Lung microvascular endothelial cell (primary cell): Measurements from ENCODE around the gene CRELD2. TPM values are rescaled to one million over a fixed set of nuclear protein-coding genes. Genes with fewer than 3 reads are reported as not detected.

Experiments
- DNase-seq, 2 donors: peaks; one replicate each; pipeline versions ENCODE4 v3.0.0 to v3.0.0-alpha.2; 2010; ENCODE audit warnings: low read depth in 2 of 2
- total RNA-seq: library from RNA; depleted of rRNA; stranded (reverse); fragments of >200 nt; gene quantifications from 2 replicates; pipeline ENCODE4 v1.2.1, GENCODE V29; 2014

CRELD2 gene
- total RNA-seq, 1 donor from 2014 or later, result 45.2 TPM

DNA sequence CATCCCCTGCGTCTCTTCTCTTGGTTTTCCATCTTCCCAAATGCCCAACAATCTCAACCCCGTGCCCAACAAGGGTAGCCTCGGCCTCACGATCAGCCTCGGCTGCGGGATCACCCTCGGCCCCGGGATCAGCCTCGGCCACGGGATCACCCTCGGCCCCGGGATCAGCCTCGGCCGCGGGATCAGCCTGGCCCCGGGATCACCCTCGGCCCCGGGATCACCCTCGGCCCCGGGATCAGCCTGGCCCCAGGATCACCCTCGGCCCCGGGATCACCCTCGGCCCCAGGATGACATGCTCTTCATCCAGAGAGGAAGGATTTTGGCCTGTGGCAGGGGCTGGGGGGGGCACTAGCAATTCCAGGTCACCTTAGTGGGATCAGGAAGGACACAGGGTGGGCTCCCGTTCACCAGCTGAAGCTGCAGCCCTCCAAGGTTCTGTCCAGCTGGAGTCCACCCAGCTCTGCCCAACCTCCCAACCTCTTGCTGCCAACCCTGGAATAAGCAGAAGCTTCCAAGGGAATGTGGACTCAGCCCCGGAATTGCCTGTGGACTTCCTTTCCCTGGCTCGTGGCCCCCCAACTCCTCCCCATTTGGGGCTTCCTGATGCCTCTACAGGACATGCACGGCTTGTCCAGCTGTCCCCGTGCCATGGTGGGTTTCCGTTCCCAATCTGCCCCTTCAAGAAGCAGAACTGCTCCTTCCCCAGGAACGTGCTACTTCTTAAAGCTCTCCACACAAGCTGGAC is 6.4 kb upstream of the CRELD2 start:
- DNase-seq, result no peak

DNA sequence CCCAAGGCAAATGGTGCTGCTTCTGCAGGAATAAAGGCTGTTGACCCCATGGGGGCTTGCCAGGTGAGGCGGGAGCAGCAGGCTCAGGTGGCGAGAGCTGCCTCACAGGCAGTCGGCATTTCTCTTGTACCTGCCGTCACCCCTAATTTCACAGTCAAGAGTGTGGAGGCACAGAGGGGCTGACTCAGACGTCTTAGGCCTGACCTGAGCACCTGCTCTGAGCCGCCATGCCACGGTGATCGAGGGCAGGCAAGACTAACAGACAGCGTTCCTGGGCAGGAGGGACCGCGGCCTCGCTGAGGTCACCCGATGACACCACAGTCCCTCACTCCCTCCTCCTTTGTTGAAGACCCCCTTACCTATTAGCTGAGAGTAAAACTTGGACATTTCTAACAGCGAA is 5.4 kb upstream of the CRELD2 start:
- DNase-seq, result no peak

GRCh38 chr22:49913446-49913845 is 5.0 kb upstream of the CRELD2 start:
- no peak for DNase-seq

DNA sequence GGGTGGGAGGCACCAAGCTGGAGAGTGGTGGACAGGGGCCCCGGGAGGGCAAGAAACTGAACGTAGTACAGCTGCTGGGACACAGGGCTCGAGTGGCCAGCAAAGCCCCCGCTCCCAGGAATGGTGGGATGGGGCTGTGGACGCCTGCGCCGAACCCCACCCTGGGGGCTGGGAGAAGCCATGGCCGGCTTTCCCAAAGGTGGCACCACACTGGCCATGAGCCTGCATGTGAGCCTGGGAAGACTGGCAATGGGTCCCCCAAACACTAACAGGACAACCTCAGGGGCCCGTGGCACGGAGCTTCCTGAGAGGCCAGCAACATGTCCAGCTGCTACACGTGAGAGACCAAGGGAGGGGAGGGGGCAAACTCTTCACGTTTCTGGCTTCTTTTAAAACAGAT is 4.2 kb upstream of the CRELD2 start:
- no peak for DNase-seq

DNA sequence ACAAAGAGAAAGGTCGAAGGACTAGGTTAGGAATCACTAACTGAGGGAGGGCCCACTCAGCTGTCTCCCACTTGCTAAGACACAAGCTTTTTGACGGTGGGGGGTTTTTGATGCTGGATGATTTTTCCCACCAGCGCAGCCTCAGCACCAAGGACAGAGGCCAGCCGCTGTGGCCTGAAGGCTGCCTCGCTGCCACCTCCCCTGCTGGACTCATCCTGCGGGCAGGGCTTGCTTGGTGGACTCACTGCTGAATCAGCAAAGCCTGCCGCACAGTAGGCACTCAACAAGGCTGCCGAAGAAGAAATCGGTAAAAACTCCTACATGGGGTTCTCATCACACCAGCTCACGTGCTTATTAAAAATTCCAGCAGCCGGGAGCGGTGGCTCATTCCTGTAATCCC is 2.8 kb upstream of the CRELD2 start:
- DNase-seq, result no peak

GRCh38 chr22:49916831-49917230 is 1.6 kb upstream of the CRELD2 start:
- DNase-seq, result no peak

DNA sequence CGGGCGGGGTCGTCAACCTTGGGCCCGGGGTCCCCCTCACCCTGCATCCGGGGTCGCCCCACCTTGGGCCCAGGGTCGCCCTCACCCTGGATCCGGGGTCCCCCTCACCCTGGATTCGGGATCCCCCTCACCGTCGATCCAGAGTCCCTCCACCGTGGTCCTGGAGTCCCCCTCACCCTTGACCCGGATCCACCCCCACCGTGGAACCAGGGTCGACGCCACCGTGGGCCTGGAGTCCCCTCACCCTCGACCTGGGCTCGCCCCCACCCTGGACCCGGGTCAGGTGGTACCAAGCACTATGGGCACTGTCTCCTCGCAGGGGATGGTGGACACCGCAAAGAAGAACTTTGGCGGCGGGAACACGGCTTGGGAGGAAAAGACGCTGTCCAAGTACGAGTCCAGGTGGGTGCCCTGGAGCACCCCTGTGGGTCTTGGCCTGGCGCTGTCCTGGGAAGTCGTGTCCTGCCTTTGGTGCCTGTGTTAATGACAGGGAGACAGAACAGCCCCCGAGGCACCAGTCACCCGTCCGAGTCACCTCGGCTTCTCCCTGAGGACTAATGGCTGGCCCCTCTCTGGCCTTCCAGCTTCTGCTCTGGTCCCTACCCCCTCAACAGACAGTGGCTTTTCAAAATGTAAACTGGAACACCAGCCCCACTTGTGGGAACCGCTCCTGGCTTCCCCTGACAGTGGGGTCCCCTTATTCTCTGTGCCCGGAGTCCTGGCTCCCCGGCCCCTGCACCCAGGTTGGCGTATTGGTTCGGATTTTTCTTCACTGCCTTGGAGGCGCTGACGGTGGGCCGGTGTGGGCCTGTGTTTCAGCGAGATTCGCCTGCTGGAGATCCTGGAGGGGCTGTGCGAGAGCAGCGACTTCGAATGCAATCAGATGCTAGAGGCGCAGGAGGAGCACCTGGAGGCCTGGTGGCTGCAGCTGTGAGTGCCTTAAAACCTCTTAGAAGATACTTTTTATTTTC is 762 bp downstream of the CRELD2 start:
- DNase-seq, result no peak

DNA sequence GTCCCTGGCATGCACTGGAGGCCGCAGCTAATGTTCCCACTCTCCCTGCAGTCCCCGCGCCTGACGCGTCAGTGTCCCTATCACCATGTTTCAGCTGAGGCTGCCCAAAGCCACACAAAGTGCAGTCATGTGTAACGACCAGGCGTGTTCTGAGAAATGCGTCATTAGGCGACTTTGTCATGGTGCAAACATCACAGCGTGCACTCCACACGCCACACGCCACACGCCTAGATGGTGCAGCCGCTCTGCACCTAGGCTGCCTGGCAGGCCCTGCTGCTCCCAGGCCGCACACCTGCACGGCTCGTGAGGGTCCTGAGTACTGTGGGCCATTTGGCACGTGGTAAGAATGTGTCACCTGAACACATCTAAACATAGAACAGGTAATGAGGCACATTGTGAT is 2.4 kb downstream of the CRELD2 start:
- no peak for DNase-seq

DNA sequence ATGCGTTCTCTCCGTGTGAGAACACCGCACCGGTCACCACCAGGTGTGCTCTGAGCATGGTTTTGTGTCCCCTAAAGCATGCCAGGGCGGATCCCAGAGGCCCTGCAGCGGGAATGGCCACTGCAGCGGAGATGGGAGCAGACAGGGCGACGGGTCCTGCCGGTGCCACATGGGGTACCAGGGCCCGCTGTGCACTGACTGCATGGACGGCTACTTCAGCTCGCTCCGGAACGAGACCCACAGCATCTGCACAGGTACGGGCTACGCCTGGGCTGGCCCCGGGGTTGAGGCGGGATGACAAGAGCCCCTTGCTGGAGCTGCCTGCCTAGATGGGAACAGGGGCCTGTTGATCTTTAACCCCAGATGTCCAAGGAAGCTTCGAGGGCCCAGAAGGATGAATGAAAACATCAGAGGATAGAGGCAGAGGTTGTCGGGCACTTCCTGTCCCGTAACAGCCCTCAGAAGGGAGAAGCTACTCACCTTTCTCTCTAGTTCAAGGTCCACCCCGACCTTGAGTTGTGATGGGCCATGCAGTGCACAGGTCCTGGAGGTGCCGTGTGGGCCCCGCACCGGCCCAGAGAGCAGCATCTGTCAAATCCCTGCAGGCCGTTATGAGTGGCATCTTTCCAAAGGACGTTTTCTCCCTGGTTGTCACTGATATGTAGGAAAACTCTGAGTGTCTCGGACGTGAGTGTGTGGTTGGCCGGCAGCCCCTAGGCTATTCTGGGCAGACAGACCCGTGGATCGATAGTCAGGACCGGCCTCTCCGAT is 3.3 kb downstream of the CRELD2 start:
- no peak for DNase-seq

- no peak for DNase-seq
These were observed 4.0 kb downstream of the CRELD2 start for GRCh38 chr22:49922484-49922883.

DNA sequence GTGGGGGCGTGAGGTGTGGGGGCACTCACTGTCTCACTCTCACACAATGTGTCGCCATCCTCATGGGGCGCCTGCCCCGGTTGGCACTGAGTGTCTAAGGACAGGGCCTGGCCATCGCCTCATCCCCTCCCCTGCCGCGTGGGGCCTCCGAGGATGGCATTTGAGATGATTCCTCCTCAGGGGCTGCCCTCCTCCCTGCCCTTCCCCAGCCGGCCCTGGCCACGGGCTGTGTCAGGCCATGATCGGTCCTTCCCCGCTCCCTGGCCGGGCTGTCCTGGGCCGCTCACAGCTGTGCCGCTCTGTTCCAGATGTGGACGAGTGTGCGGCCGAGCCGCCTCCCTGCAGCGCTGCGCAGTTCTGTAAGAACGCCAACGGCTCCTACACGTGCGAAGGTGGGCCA is 4.5 kb downstream of the CRELD2 start:
- no peak for DNase-seq

GRCh38 chr22:49923445-49923844 is 5.0 kb downstream of the CRELD2 start:
- peak in 1 of 2 donors; percentile 29 for DNase-seq

- no peak for DNase-seq
These were observed 5.8 kb downstream of the CRELD2 start for GRCh38 chr22:49924113-49924833.

DNA sequence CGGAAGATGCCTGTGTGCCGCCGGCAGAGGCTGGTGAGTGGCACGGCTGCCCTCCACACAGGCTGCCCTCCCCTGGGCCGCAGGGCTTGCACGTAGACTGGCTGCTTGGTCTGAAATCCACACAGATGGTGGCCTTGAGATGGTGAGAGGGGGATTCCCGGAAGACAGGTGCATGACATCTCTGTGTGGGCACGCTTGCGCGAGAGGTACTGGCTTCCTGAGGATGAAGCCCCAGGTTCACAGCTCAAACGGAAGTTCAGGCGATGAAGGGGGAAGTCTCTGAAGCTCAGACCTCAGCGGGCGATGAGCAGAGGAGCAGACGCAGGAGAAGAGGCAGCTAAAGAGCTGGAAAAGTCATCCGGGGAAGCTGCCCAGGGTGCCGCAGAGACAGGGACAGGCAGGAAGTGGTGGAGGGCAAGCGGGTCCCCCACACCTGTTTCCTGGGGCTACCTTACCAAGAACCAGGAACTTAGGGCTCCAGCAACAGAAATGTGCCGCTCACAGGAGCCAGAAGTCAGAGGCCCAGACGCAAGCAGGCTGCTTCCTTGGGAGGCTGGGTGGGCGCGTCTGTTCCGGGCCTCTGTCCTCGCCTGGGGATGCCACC is 7.2 kb downstream of the CRELD2 start:
- no peak for DNase-seq

DNA sequence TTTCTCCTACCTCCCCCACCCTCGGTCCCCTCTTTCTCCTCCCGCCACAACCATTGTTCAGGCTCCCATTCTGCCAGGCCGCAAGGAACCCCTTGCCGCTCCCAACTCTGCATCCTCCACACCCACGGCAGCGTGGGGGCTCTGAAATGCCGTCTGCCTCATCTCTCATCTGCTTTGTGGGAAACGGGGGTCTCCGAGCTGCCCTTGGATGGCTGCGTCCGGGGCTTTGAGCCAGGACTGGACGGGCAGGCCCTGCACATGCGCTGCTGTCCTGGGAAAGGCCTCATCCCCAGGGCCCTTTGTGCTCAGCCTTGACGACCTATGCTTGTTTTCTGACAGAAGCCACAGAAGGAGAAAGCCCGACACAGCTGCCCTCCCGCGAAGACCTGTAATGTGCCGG is 8.5 kb downstream of the CRELD2 start:
- DNase-seq, result no peak

DNA sequence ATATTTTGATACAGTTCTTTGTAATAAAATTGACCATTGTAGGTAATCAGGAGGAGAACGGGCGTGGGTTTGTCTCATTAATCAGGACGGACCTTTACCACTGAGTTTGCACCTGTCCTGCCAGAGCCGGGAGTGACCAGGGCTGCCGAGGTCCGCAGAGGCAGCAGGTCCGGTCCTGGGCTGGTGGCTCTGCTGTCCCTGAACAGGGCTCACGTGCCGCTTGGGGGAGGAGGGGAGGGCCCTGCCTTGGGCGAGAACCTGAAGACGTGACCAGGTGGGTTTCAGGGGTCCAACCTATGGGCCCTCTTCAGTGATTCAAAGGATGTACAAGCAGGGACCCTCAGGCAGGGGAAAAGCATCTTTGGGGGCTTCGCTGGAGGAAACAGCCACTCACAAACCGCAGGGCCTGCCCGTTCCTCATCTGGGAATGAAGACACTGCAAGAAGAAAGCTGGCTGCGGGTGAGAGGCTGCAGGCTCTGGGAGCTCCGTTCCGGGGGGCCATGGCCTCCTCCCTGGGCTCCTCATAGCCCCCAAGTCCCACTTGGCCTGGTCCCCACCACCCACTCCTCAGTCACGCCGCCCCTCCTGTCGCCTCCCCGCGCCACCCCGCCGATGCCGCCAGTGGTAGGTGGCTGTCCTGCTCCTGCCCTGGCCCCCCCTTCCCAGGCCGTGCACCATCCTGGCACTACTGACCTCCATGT is 9.2 kb downstream of the CRELD2 start:
- no peak for DNase-seq

DNA sequence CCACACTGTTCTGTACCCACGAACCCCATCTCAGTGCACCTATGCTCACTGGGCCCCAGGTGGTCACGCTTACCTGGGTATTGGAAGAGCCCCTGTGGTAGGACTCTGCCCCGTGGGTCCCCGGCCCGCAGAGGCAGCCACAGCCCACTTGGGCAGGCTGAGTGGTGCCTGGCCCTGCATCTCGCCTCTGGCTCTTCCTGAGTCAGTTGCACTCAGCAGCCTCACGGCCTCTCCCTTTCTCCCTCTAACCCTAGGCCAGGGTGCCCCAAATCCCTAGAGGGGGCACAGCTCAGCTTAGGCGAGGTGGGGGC is 9.7 kb downstream of the CRELD2 start:
- no peak for DNase-seq

GRCh38 chr22:49928555-49929210 is 10.2 kb downstream of the CRELD2 start:
- DNase-seq, result no peak

DNA sequence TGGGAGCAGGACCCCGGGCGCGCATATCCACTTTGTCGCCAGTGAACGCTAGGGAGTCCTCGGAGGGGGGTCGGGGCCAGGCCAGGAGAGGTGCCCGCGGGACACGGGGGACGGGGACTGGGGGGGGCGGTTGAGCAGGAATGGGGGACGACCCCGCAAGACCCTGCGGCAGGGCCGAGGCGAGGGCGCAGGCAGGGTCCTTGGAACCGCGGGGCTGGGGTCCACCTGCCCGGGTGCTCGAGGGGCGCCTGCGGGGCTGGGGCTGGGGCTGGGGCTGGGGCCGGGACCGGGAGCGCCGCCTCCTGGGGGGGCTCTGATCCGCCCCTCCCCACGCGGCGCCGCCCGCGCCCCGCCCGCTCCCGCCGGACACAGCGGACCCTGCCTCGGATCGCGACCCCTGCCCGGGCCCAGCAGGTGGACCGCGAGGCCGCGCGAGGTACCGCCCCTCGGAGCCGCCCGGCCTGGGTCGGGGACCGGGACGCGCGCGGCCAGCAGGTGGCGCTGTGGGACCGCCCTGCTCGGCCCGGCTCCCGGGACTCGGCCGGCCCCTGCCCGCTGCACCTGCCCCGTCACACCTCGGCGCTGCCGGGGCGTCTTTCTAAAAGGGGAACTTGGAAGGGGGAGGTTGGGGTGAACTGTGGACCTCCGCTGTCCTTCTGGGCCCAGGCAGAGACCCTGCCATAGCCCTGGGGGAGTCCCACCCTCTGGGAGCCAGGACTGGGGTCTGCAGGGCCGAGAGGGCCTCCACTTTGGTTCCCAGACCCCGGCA is 11.0 kb downstream of the CRELD2 start:
- DNase-seq, result peak; percentile 42 to 68
